ENCODE data around the gene EYA3. TPM values are rescaled to one million over a fixed set of nuclear protein-coding genes. Genes with fewer than 3 reads are reported as not detected.

Gene EYA3
- total RNA-seq, 1 experiment from 2014 or later, result 15.2 TPM

DNA sequence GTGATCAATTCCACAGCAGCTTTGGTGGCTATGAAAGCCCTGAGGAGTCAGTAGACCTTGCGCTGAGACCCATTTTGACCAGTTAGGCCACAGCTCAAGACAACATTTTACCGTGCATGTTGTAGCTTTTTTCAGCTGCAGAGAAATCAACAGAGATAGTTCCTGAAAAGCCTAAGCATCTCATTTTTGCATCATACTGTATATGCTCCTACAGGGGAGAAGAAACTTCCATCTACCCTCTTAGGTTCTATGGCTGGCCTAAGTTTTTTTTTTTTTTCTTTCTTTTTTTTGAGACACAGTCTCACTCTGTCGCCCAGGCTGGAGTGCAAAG, 24.8 kb upstream of the EYA3 start:
- no peak for DNase-seq (ENCODE audit: low read depth)

DNA sequence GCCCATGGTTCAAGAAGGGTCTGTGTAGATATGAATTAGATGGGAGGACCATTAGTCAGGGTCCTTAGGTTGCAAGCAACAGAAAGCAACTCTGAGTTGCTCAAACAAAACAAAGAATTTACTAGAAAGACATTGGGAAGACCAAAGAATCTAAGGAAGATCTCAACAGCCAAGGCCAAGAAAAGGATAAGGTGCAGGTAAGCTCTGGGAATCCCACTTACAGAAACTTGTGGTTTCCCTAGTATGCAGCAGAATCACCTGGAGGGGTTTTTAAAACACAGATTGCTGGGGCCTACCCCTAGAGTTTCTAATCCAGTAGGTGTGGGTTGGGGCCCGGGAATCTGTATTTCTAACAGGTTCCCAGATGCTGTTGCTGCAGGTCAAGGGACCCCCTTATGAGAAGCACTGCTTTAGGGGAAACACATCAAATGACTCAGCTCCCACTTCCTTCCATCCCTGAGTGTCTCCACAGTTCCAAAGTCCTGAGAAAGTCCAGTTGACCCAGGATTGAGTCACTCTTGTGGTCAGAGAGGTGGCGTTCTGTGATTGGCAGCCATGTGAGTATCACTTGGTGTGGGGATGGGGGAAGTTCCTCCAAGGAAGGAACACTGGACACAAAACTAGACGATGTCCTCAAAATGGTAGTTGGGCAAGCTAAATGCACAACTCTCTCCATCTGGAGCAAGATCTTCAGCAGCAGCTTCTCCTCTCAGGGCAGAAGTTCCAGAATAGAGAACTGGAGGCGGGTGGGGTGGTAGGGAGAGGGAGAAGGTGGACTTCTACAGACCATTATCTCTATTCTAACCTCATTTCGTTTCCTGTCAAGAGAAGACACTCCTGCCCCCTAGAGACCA, 24.2 kb upstream of the EYA3 start:
- DNase-seq (ENCODE audit: low read depth), result peak; percentile 92

DNA sequence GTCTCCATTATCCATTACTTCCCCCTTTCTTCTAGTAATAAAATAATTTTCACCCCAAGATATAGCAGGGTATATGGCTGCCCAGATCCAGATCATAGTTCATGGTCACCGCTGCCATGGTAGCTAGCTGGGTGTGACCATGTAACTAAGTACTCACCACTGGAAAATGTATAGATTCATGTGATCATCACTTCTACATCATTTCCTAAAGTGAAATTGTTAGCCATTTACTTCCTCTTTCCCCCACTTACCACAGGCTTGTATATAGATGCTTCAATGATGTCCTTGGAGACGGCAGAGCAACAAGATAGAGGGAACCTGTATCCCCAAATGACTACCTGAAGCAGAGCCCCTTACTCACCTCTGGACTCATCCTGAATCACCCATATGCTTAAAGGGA, 22.7 kb upstream of the EYA3 start:
- no peak for DNase-seq (ENCODE audit: low read depth)

DNA sequence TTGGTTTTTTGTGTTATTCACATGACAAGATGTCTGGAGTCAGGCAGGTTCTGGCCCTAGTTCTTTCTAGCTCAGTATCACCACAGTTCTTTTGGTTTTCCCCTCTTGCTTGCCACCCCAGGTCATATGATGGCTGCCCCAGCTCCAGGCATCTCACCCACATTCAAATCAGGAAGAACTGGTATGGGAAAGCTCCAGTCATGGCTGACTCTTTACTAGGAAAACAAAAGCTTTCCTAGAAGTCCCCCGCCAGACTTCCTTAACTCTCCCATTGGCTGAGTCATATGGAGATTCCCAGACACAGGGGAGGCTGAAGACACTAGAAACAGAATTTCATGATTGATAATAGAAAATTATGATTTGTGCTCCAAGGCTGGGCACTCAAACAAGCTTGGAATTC, 22.1 kb upstream of the EYA3 start:
- peak; percentile 39 for DNase-seq (ENCODE audit: low read depth)

DNA sequence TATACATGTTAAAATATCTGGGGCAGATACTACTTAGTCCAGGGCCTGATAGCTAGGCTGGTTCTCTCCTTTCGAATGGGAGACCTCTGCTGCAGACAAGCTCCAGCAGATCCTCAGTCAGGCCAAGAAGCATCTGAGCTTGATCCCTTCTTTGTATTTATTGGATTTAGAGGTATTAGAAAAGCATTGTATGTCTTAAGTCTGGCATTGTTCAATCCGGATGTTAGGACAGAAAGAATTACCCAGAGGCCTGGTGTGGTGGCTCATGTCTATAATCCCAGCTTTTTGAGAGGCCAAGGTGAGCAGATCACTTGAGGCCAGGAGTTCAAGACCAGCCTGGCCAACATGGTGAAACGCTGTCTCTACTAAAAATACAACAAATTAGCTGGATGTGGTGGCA, 21.2 kb upstream of the EYA3 start:
- no peak for DNase-seq (ENCODE audit: low read depth)

DNA sequence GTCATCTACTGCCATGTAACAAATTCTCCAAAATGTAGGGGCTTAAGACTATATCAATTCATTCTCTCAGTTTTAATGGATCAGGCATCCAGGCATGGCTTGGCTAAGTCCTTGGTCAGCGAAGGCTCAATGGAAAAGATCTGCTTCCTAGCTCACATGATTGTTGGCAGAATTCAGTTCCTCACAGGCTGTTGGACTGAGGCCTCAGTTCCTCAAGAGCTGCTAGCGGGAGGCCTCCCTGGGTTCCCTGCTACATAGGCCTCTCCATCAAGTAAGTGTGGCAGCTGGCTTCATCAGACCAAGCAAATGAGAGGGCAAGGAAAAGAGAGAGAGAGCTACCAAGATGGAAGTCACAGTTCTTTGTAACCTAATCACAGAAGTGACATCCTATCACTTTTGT, 19.6 kb upstream of the EYA3 start:
- no peak for DNase-seq (ENCODE audit: low read depth)

DNA sequence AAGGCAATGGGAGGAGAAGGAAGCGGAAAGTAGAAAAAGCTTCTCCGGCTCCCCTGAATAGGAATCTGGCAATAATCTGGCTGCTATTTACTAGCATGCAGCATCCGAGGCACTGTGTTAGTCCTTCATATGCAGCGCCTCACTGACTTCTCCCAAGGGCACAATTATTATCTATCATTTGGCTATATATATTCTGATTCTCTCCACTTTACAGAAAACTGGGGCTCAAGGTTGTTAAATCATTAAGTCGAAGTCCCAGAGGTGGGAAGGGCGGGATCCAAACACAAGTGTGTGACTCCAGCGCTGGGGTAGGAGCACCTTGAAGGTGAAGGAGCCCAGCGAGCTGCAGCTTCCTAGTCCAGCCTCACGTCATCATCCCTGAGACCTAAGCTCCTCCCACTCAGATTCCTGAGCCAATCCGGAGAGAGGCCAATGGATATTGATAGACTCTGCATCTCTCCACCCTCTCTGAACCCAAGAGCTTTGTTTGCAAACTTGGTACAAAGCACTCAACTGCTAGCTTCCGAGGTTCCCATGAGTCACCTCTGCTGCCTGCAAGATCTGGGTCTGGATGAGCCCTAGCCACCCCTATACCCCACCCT, 16.6 kb upstream of the EYA3 start:
- peak; percentile 81 for DNase-seq (ENCODE audit: low read depth)

DNA sequence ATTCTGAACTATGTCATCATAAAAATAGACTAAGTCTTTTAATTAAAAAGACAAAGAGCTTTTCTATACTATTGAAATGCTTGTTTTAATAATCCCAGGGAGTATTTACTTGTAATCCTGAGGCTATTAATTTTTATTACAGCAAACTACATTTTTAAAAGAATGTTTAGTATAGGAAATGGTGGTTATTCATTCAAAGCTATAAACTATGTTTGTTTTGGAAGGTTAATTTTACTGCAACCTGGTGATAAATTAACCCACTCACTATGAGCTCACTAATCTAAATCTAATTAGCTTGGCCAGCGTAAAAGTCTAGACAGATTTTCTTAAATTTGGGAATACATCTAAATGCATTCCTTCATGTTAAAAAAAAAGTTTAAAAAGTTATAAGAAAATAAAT, 13.8 kb upstream of the EYA3 start:
- no peak for DNase-seq (ENCODE audit: low read depth)

DNA sequence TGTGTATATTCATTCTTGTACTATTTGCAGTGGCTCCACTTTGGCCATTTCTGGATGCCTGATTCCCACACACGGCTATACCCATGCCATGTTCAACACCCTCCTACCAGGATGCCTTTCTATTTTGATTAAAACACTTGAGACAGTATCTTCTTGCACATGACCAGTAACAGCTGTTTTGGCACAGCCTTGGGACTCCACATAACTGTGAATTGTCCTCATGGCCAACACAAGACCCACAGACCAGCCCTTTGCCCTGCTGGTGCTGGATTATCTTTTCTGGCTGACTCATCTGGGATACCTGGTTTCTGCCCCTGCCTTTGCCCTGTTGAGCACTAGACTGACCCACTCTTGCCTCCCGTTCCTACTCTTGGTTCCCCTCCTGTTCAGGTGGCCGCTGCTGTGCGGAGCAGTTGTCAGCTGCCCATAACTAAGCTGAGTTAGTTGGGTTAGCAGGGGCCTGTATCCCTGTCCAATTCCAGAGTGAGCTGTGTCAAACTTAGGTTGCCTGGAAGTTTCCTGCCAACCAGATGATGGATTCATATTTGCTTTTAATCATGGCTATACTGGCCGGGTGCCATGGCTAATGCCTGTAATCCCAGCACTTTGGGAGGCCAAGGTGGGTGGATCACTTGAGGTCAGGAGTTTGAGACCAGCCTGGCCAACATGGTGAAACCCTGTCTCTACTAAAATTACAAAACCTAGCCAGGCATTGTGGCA, 10.8 kb upstream of the EYA3 start:
- DNase-seq (ENCODE audit: low read depth), result peak; percentile 61

DNA sequence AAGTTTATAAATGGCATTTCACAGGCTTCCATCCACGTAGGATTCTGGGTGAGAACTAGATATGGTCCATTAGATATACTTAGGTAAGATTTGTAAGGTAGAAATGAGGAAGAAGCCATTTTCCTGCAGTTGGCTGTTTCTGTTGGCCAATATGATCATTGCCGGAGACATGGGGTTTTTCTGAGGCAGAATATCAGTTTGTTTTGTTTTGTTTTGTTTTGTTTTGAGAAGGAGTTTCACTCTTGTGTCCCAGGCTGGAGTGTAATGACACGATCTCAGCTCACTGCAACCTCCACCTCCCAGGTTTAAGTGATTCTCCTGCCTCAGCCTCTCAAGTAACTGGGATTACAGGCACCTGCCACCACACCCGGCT, 8.7 kb upstream of the EYA3 start:
- no peak for DNase-seq (ENCODE audit: low read depth)

DNA sequence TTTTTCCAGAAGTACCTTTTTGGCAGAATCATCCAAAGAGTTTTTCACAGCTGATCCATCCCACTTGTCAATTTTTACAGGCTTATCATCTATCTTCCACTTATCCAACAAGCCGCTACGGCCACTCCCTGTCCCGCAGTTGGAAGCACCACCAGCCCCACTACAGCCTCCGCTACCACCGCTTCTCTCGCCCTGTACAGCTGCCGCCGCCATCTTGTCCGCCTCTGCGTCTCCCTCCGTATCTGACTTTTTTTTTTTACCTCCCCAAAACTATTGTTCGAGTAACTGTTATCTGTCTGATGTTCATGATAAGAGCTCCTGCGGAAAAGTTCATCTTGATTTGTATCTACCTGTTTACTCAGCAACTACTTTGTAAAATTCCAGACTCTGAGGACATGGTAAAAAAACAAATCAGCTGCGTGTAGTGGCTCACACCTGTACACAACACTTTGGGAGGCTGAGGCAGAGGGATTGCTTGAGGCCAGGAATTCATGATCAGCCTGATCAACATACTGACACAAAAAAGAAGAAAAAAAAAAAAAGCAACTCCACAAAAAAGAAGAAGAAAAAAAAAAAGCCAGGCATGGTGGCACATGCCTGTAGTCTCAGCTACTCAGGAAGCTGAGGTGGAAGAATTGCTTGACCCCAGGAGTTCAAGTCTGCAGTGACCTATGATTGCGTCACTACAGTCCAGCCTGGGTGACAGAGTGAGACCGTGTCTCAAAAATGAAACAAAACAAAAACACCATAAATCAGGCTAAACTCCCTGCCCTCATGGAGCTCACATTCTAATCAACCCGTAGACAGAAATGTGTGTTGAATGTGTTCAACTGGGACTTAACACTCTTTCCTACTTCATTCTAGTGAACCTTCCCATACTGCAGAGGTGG, 8.0 kb upstream of the EYA3 start:
- DNase-seq (ENCODE audit: low read depth), result no peak

DNA sequence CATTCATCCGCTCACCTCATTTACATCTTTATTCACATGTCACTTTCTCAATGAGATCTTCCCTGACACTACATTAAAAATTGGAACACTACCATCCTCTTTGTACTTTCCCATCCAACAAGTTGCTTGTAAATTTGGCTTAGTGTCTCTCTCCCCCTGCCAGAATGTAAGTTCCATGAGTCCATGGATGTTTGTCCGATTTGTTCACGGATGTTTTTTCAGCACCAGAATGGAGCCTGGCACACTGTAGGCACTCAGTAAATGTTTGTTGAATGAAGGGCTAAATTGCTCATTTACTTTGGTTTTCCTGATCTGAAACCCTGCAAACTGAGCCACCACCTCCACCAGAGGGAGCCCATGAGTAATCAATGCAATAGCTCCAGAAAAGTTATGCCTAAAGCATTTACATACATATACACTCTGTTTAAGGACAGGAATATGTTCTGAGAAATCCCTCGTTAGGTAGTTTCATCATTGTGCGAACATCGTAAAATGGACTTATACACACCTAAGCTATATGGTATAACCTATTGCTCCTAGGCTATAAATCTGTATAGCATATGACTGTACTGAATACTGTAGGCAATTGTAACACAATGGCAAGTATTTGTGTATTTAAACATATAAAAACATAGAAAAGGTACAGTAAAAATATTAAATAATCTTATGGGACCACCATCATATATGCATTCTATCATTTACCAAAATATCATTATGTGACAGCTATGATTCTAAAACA, 2.8 kb upstream of the EYA3 start:
- DNase-seq (ENCODE audit: low read depth), result peak; percentile 32

DNA sequence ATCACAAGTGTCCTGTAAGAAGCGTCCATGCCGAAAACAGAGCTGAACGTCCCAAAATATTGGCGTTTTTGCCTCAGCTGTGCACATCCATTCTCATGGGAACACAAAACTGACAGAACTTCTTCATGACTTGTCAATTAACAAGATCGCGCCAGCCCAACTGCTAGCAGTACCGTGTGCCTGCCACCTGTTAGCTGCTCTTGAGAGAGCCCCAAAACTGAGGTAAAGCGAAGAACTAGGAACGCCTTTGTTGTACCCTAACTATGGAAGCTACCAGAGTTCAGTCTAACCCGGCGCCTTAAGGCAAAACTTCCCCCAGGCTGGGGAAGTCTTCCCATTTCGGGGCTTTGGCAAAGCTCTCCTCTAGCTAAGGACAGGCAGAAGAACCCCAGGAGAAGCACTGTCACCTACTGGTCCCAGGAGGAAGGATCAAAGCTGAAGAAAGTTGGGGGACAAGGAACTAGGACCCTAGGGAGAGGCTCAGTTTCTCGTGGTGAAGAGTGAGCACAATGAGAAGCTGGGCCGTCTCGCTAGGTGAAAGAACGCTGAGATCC, 719 bp downstream of the EYA3 start:
- DNase-seq (ENCODE audit: low read depth), result peak; percentile 26

DNA sequence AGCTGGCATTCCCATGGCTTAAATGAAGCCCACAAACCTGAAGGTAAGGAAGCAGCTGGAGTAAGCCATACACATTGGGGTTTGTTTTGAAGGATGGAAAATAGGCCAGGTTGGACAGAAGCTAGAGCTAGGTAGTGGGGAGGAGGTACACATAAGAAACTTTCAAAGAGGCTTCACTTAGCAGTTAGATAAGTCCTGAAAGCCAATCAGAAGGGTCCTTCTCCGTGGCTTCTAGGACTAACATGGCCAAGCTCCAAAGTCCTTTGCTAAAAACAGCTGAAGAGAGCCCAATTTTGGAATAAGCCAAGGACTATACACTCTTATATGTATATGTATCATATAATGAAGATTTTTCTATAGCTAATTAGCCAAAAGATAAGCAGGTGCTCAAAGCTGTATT, 1.8 kb downstream of the EYA3 start:
- DNase-seq (ENCODE audit: low read depth), result no peak

DNA sequence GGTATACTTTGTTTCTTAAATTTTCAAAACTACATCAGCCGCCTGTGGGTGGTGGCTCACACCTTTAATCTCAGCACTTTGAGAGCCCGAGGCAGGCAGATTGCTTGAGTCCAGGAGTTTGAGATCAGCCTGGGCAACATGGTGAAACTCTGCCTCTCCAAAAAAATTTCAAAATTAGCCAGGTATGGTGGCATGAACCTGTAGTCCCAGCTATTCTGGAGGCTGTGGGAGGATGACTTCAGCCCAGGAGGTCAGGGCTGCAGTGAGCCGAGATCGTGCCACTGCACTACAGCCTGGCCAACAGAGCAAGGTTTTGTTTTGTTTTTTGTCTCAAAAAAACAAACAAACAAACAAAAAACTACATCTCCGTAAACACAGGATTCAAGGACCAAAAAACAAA, 3.3 kb downstream of the EYA3 start:
- DNase-seq (ENCODE audit: low read depth), result no peak

DNA sequence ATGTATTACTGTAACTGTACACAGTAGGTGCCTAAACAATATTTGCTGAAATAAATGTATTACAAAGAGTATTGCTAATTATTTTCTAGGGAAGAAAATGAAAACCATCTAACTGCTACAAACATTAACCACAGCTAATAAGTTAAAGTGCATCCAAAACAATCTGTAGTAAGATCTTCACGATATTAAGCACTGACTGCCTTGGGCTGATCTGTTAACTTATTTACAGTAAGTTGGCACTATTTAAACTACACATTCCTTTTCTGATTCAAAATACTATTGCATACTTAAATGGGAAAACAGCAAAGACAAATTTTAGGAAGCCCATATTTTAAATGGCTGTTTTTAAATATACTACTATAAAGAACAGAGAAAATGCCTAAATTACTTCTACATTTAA, 4.5 kb downstream of the EYA3 start:
- no peak for DNase-seq (ENCODE audit: low read depth)

DNA sequence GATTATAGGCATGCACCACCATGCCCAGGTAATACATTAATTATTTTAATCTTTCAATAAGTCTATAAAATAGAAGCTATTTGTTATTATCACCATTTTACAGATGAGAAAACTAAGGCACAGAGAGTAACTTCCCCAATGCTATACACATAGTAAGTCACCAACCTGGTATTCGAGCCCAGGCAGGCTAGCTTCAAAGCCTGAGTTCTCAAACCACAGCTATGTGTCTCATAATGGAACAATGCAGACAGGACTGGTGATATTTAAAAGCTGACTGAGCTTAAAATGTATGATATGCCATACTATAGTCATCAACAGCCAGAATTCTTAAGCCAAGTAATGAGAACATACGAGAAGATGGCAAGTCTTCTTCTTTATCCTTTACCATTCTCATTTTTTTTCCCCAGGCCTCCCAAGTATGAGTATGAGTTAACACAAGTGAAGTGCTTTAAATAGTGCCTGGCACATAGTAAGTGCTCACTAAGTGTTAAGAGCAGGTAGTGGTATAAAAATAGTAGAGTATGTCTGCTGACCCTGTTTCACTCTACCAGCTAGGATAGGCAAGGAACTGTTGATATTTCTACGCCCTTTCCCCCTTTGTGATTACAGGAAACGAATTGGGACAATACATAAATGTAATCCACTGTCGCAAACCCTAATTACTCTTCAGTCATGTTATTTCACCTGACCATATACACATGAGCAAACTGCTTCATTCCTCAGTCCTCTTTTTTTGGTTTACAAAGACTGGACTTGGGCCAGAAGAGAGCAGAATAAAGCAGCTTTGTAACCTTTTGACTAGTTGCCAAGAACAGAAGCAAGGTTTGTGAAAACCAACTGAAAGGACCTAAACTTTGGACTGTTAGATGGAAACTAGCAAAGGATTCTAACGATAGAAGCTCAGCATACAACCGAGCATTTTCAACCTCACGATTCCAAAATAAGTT, 9.5 kb downstream of the EYA3 start:
- DNase-seq (ENCODE audit: low read depth), result peak; percentile 22

DNA sequence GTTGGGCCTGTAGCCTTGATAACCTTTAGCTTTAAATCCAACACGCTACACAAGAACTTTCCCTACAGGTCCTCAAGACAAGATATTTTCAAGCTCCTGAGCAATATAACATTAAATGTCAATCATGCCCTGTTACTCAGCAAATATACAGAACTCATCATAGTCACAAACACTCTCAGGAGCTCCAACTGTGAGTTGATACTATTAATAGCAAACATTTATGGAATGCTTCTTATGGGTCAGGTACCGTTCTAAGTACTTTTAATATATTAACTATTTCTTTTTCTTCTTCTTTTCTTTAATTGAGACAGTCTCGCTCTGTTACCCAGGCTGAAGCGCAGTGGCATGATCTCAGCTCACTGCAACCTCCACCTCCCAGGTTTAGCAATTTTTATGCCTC, 10.1 kb downstream of the EYA3 start:
- no peak for DNase-seq (ENCODE audit: low read depth)

DNA sequence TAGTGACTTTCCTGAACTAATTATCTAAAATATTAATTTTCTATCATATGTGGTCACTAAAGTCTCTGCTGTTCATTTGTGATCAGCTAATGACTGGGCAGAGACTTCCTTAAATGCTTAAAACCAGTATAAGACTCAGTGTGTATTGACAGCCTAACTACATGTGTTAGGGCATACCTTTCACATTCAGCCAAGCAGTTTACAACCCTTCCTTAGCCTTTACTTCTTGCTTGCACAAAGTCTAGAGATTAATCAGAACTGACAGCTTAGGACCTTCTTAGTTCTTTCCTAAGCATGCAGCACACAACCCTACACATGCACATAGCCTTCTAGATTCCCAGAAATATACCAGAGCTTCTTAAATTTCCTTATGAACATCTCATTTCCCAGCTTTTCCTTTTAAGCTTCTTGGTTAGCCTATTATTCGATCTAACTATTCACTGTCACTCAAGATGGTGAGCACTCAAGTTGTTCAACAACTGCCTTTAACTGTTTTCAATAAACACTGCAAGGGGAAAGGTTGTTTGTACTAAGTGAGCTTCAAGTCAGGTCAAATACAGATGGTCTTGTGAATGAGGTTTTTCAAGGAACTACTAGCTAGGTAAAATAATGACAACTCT, 13.4 kb downstream of the EYA3 start:
- DNase-seq (ENCODE audit: low read depth), result no peak

Data from LHCN-M2 (cell line).